ENCODE measurements around the gene KDM2B.
"Not testable (repeated sequence)": the region's sequence is repeated elsewhere in the genome, so short reads cannot be mapped to it uniquely, and the experiment has no call there.

The KDM2B gene

DNA sequence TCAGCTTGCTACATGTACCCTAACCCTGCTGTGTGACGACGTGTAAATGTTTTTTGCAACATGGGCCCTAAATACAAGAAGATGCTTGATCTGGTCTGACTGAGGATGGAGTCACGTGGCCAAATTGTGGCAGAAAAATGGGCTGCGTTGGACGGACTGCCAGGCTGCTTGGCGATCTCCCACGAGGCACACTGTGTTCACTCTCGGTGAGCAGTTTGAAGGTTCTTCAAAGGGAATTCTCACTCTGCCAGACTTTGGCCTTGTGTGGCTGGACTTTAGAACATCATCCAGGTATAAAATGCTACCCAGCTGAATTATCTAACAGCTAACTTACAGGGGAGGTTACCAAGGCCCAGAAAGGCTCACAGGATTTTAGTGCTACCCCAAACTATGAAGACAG, 85.1 kb downstream of the KDM2B start:
- no peak for DNase-seq

DNA sequence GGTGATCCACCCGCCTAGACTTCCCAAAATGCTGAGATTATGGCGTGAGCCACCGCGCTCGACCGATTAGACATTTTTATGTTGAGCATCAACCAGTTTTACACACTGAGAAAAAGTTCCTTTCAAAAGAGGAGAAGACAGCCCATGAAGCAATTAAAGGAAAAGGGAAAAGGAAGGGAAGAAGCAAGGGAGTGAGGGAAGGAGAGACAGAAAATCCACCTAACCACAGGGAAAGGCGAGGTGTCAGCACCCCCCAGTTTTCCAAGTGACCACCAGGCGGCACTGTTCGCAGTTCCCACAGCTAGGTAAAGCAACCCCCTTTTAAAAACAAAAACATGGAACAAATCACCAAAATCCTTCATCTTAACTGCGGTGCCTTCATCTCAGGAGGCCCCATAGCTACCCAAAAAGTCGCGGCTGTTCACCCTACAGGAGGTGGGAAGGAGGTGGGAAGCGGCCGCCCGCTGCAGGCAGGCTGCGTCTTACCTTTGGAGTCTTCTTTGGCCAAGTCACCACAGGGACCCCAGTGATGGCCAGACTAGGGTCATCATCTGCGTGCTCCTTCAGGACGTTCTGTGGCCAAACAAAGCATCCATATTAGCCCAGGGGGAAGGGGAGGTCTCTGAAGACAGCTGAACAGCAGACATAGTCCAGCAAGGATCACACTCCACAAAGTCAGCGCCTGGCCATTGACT, 86.6 kb downstream of the KDM2B start:
- peak; percentile 23 for DNase-seq

DNA sequence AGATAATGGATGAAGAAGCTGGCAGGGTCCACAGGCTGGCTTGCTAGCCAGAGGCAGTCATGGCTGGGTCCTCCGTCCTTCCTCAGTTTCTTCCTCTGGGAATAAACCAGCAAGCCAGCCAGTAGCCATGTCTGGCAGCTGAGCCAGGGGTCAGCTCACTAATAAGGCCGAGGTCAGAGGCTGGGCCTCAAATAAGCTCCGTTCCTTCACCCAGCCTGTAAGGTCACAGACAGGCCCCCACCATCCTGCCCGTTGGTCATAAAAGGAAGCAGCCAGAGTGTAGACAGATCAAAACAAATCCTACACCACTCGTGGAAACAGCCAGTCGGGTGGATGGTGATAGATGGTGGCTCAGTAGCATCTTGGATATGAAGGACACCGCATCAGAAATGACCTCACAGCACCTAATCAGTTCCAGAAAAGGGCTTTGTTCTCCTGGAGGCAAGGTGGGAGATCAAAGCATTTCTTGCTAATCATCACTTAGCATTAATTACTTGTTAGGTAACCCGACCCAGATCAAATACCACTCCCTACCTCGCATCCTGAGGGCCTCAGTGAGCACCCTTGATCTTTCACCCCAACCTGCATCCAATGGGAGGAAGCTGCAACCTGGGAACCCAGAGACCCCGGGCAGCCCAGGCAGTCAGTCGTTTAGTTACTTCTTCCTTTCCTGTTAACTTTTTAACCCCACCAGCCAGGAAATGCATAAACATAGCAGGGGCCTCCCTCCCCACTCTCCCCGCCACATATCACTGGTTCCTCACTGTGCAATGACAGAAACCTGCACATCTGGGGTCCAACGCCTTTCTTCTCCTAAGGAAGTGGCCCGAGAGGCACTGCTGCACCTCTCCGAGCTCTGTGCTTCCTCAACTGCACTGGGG, 90.2 kb downstream of the KDM2B start:
- no peak for DNase-seq

DNA sequence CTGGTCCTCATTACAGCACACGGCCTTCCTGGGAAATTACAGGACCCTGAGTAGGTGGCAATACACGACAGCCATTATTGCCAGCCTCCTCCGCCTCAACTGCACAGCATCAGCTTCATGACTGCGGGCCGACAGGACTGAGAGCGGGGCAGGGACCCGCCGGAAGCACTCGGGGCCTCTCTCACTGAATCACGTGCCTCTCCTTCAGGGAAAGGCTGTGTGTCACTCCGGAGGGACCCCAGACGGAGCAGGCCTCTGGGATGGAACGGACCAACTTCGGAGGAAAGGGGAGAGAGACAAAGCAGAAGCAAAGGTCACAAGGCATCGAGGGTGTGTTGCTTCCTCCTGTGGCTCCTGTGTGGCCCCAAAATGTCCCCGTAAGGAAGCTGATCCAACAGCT, 90.9 kb downstream of the KDM2B start:
- no peak for DNase-seq

DNA sequence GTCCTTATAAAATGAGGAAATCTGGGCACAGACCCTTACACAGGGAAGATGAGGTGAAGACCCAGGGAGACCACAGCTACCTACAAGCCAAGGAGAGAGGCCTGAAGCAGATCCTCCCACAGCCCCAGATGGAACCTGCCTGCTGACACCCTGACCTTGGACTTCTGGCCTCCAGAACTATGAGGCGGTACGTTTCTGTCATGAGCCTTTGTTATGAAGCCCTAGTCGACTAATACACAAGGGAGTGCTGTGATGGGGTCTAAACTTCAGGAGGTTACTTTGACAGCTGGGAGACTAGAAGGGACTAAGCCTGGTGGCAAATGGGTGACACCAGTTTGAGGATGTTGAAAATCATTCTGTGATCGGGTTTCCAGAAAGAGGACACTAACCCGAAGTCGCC, 95.9 kb downstream of the KDM2B start:
- DNase-seq, result no peak

DNA sequence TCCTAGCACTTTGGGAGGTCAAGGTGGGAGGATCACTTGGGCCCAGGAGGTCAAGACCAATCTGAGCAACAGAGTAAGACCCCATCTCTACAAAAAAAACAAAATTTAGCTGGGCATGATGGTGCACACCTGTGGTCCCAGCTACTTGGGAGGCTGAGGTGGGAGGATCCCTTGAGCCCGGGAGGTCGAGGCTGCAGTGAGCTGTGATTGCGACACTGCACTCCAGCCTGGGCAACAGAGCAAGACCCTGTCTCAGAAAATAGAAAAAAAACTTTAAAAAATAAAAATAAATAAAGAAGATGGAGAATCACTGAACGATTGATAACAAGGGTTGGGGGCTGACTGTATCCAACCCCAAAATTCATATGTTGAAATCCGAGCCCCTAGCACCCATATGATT, 96.3 kb downstream of the KDM2B start:
- not testable (repeated sequence) for DNase-seq

DNA sequence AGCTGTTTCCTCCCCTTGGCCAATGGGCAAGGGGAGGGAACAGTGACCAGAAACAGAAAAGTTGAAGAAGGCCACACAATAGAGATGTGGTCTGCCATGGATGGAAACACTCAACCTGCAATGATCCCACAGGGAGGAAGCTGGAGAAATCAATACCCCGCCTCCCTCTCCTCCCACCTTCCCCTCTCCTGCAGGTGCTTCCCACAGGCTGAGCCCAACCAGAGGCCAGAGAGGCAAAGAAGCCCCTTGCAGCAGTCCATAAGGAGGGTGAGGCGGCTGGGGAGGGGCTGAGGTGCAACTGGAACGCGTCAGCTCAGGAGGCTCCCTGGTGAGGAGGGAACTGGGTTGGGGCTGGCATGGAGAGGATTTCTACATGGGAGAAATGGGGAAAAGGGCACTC, 96.9 kb downstream of the KDM2B start:
- no peak for DNase-seq

DNA sequence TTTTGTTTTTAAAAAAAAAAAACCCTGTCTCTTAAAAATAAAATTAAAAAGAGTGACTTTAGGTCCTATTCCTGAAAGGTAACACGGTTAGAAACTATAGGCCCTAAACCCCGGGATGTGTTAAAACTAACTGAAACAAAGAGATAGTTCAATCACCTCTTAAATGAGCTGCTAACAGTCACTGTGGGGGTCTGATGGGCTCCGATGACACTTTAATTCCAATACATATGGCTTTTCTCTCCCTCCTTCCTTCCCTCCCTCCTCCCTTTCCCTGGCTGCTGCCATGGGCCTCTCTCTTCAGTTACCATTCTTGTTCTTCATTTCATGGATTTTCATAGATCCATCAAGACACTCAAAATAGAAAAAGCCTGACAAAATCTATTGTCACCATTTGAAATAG, 104.3 kb downstream of the KDM2B start:
- no peak for DNase-seq

DNA sequence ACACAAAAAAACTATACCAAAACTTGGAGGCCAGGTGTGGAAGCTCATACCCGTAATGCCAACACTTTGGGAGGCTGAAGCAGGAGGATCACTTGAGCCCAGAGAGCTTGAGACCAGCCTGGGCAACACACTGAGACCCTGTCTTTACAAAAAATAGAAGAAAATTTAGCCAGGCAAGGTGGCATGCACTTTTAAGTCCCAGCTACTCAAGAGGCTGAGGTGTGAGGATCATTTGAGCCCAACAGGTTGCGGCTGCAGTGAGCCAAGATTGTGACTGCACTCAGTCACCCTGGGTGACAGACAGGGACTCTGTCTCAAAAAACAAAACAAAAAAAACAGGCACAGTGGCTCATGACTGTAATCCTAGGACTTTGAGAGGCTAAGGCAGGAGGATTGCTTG, 105.5 kb downstream of the KDM2B start:
- DNase-seq, result no peak

DNA sequence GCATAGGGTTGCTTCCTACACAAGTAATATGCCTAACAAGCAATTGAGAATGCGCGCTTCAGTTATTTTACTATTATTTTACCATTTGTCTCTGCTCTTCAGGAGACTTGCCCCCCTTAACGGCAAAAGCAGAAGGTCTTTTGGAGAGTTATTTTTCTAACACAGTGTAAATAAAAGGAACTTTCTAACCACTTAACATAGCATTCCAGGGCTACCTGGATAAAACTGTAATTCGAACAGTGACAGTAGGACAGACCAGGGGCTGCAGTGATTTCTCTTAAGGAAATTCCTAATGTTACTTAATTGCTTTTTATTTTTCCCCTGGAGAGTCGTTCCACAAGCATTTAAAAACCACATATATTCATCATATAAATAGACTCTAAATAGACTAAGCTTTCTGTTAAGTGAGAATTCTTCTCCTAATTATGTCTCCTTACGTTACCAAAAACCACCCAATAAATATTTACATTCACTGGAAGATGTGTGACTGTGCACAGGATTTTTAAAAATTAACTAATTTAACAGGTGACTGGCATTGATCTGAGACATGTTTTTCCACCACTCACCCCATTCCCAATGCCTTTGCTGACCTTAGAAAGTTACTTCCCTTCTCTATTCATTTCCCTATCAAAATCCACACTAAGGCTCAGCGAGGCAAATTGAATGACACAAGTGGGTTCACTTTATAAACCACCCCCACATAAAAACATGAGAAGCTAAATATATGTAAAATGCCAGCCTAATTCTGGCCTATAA, 108.5 kb downstream of the KDM2B start:
- DNase-seq, result no peak

DNA sequence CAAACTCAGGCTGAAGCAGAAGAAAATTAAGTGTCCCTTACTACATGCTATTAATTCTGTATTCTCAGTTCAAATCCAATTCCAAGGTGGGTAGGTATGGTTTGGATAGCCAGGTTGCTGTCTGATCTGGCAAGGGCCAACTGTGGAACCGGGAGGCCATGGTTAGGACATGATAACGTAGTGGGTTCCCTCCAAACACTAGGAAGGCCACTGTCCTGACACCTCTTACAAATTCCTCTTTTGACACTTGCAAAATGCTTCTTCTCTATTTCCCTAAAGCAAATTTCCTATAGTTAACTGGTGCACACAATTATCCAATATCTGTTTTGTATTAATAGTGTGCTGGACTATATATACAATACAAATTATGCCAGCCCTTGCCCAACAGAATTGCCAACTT, 110.1 kb downstream of the KDM2B start:
- DNase-seq, result no peak

DNA sequence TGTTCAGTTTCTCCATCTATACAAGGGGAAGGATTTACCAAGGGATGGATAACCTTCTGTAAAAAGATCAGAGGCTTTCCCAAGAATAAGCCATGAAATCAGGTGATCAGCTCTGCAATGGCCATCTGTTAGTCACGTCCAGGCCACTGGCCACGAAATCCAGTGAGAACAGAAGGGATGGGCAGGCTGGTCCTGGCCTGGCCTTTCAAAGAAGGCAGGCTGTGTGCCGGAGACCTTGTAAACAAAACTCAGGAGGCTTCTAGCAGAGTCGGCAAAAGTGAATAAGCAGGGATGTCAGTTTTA, 112.4 kb downstream of the KDM2B start:
- DNase-seq, result no peak

DNA sequence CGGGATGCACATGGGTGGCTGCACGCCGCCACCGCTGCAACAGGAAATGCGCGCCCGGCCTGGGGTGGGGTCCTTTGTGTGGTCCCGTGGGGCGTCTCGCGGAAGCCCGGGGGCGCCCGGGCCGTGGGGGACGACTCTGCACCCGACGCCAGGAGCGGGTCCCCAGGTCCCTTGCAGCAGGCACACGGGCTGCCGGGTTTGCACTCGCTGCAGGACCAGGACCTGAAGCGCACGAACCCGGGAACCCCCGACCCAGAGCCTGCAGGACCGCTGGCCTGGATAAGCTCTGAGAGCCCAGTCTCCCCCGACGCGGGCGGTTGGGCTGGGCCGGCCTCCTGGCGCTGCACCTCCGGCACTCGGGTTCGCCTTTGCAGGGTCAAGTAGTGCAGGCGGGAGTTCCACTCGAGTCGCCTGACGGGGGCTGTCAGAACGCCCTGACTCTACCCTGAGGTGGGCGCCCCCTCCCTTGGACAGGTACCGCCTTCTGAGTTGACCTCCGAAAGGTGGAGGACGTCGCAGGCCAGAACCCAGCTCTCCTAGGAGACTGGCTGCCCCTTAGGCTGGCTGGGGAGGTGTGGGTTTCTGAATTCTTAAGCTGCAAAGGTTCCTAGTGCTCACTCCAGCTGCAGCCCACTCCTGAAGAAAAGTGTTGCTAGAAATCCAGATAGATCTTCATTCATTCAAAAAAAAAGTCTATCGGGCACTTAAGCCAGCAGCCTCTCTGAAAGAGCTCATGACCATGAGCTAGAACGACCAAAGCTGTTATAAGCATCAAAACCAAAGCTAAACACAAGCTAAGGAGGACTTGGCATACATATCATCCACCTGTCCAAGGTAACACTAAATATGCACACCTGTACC, 113.0 kb downstream of the KDM2B start:
- peak; percentile 49 for DNase-seq

DNA sequence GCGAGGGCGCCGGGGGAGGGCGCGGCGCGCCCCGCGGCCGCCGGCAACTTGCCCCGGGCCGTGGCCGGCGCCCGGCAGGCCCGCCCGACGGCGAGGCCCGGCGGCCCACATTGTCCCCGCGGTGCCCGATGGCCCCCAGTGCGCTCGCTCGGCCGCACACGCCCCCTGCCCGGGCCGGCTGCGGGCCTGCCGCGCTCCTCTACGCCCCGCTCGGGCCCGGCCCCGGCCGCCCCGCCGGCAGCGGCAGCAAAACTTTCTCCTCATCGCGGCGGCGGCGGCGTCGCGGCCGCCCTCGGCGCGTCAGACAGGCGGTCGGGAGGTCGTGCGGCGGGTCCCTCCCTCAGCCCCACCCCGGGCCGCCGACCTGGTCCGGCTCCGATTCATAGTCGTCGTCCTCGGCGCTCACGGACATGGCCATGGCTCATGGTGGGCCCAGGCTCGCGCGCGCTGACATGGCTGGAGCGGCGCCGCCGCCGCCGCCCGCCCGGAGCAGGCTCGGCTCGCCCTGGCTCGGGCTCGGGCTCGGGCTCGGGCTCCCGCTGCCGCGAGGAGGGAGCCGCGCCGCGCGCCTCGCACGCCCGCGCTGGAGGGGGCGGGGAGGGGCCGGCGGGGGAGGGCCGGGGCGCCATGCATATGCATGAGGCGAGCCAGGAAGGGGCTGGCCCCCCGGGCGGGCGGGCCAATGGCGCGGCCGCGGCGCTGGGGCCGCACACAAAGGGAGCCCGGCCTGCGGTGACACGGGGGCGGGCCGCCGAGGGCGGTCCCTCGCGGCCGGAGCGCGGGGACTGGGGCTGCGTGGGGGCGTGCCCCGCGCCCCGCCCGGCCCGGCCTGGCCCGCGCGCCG, 113.8 kb downstream of the KDM2B start:
- DNase-seq, result peak; percentile 88

DNA sequence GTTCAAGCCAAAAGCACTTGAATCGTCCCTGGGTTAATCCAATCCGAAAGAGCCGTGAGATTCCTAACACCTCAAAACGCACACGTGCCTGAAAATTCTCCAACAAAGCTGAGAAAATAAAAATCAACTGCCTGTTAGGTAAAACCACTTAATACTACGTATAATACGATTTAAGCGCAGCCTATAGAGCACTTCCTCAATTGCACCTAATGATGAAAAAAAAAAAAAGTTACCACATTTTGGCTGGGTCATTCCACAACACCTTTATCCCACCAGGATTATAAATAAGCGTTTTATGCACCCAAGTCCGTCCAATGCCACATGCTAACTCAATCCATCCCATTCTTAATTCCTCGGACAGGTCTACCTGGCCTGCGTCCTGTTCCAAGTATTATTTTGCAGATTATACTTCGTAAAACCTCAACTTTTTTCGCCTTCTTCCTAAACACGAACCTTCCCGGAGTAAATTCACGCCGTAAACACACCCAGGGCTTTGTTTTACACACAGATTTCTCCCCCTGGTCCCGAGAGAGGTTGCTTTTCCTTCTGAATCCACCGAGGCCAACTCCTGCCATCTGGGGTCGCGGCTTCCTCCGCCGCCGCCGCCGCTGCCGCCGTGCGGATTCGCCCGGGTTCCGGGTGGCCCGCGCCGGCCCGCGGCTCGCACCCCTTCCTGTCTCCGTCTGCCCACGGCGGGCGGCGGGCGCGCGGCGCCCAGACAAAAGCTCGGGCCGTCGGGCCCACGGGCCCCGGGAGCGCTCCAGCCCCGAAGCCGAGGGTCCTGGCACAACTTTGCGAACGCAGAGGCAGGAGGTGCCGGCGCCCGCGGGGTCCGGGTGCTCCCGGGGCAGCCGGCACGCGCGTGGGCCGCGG, 114.7 kb downstream of the KDM2B start:
- peak; percentile 23 for DNase-seq

DNA sequence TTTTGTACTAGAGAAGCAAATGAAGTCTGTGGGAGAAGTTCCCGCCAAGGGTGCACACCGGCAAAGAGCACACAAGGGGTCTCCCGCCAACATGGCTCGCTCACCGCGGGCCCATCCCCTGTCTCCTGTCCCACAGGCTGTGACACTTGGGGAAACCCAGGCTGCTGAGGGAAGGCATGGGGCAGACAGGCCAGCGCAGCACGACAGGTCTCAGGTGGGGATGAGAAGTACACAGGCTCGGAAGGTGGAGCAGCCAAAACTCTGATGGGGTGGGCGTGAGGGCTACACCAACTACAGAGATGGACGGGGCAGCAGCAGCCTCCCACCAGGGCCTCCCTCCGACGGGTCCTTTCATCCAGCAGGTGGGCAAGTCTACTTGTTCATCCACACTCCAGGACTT, 116.5 kb downstream of the KDM2B start:
- no peak for DNase-seq

DNA sequence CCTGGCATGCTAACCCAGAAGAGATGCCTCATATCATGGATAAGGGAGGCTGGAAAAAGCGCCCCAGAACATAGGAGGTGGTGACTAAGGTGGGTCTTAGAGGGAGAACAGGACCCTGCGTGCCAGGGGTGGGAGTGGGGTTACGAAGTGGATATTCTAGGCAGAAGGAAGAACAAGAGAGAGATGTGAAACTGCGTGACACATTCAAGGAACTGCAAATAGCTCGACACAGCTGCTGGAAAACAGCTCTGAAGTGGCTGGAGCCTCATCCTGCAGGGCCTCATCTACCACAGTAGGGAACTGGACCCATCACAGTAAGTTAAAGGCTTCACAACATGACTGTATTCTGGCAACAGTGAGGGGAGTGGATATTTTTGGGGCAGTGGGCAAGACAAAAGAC, 119.8 kb downstream of the KDM2B start:
- no peak for DNase-seq

DNA sequence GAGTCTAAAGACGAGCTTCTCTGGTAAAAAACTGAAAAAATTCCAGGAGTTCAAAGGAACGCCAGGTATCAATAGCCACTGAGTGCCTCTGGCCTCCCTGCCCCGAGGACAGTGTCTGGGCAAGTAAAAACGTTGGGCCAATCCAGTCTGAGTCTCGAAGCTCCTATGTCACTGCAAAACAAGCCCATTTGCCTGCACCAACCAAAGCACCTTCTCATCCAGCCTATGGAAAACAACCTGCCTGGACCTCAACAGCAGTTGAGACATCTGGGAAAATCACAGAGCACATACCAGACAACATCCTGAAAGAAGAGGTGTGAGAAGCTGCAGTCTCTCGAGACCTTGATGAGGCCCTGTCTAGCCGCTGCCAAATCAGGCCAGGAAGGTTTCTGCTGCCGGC, 124.3 kb downstream of the KDM2B start:
- DNase-seq, result no peak

DNA sequence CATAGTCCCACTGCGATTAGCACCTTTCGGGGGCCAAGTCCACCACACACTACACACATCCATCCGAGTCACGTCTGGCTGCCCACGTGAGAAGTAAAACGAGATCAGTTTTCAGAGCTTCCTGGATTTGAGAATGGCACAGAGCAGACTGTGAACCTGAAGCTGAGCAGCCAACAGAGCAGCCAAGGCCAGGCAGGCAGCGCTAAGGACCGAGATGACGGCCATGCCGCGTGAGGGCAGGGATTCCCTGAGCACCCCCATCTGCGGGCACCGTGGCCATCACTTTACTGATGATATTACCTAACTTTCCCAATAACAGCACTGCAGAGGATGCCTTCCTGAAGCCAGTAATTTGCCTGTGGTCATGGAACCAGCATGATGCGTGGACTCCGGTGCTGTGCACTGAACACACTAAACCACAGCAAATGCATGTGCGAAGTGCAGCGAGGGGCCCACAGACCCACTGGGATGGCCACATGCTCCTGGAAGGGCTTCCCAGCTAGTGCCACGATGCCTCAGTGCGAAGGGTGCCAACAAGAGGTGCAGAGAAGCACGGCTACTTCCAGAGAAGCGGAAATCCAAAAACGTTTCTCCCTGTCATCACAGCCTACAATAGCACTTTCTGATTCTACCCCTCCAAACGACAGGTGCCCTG, 124.9 kb downstream of the KDM2B start:
- no peak for DNase-seq

DNA sequence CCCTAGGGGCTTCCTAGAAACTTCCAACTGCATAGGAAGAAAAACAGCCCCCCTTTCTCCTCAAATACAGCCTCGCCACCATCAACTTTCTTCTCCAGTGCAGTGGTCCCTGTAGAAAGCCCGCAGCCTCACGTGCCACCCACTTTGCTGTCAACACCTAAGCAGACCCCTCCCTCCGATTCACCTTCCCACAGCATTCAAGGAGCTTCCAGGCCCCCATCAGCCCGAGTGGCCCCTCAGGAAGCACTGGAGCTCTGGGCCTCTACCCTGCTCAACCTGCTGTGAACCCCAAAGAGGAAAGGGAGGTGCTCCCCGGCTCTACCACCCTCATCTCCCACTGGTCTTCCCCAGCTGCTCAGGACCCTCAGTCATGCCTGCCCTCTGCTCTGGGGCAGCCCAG, 125.9 kb downstream of the KDM2B start:
- DNase-seq, result no peak

Measured in NCI-H1105 treated with DMSO at 0.1 percent for 48 hours (cell line).